ENCODE data around the gene CDYL2.
"Not testable (repeated sequence)": the region's sequence is repeated elsewhere in the genome, so short reads cannot be mapped to it uniquely, and the experiment has no call there.

CDYL2 gene

DNA sequence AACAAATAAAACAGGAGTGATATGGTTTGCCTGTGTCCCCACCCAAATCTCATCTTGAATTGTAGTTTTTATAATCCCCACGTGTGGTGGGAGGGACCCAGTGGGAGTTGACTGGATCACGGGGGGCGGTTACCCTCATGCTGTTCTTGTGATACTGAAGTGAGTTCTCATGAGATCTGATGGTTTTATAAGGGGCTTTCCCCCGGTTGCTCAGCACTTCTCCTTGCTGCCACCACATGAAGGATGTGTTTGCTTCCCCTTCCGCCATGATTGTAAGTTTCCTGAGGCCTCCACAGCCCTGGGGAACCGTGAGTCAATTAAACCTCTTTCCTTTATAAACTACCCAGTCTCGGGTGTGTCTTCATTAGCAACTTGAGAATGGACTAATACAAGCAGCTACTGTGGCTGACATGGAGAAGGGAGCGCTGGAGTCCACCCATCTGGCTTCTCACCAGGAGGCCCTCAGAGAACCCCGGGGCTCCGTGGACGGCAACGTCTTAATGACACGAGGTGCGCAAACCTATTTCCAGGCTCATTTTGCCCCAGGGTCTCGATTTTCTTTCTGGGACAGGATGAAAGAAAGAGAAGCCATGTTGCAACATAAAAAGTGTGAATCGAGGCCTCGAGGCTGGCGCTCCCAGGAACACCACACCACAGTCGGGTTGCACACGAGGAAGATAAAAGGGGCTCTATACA, 134.1 kb downstream of the CDYL2 start:
- DNase-seq (ENCODE audit: low spot score), result no peak

GRCh38 chr16:80669673-80670072, 134.7 kb downstream of the CDYL2 start:
- DNase-seq (ENCODE audit: low spot score), result no peak

DNA sequence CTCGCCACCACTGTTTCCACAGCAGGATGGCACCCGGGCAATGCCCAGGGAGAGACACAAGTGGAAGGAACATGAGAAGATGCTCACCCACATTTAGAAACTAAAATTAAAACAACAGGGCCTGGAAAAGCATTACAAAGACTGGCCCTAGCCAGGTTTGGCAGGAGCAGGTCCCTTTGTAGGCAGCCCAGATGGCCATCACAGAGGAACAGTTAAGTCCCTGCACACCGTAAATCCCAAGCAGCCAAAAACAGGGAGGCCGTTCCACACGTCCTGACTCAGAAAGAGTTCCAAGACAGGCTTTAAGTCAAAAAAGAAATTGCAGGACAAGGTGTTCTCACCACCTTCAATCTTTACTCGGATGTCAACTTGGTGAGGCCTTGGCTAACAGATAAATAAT, 136.5 kb downstream of the CDYL2 start:
- no peak for DNase-seq (ENCODE audit: low spot score)

DNA sequence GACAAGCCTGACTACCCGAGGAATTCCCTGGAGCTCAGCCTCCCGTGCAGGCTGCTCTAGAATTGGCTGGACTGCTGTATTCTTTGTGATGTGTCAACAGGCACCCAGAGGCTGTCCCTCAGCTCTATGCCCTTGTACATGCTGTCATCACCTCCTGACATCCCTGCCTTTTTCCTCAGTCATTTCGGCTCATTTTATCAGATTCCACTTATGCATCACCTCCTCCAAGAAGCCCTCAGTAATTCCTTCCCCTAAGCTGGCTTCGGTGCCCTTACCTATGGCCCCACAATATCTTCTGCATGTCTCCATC, 137.2 kb downstream of the CDYL2 start:
- no peak for DNase-seq (ENCODE audit: low spot score)

DNA sequence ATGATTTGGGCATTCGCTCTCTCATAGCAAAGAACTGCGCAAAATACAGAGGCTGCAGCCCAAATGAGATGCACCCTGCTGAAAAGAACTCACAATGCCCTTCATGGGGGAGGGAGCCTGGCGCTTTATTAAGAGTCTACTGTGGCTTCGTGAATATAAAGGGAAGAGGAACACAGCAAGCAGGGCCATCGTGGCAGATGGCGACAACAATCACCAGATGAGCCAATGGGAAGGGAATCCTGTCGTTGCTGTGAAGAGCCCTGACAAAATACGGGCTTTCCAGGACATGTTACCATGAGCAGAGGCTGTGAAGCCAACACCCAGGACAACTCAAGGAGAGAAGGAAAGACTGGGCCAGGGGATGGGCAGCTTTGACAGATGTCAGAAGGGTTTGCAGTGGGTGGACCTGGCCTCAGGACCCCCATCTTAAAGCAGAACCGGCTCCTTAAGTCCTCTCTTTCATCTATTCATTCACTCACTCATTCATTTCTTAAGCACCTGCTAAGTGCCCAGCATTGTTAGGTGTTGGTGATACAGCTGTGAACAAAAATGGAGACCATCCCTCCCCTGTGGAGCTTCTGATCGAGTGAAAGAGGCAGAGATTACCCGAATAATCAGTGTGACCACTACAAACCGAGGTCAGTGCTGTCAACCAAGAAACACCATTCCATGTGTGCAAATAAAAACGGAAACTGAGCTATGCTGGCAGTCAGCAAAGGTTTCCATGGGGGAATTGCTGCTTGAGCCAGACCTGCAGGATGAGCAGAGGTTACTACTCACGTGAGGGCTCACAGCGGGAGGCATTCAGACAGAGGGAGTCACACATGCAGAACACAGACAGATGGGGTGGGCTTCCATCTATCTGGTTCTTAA, 137.8 kb downstream of the CDYL2 start:
- no peak for DNase-seq (ENCODE audit: low spot score)

- DNase-seq (ENCODE audit: low spot score), result no peak
Measured at GRCh38 chr16:80665356-80665755, 139.0 kb downstream of the CDYL2 start.

- DNase-seq (ENCODE audit: low spot score), result no peak
Measured at GRCh38 chr16:80664786-80665185, 139.6 kb downstream of the CDYL2 start.

DNA sequence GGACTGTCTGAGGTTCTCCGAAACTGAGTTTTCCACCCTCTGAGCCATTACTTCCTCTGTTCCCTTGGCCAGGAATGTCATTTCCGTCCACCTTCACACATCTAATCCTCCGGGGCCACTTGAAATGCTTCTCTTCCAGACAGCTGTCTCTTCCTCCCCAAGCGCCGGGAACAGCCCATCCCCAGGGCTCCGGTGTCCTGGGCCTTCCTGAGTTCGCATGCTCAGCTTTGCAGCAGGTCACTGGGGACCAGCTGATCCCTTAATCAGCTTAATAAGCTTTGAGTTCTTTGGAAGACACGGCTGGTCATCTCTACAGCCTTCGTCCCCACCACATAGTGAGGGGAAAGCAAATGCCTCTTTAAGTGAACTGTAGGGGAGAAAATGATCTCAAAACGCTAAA, 140.2 kb downstream of the CDYL2 start:
- DNase-seq (ENCODE audit: low spot score), result no peak

DNA sequence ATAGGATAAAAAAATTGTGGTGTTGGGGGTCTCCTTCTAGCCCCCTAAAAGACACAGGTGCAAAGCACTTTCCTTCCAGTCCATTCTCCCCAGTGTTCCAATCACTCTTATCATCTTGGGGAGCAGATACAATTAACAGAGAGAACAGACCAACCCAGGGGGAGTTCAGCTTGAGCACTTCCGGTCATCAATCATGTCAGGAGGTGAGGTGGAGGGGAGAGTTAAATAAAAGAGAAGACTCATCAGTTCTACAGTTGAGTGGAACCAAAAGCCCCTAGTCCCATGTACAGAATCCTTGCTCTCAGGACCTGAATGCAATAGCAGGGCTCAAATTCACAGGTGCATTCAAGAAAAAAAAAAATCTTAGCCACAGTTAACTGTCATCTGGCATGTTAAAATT, 141.3 kb downstream of the CDYL2 start:
- DNase-seq (ENCODE audit: low spot score), result no peak

DNA sequence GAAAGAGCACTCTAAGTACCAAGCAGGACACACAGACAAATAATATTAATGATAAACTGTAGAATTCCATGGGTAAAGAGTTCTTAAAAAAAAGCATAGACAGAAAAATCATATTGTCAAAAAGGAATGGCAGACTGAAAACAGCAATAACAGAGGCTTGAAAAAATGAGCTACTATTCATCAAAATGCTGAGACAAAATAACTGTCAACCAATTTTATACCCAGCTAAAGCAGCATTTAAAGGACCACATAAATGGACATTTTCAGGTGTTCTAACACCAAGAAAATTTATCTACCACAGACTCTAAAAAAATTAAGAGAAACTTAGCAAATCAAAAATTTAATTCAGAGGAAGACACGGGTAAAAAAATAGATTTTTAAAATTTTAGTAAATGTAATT, 144.5 kb downstream of the CDYL2 start:
- no peak for DNase-seq (ENCODE audit: low spot score)

DNA sequence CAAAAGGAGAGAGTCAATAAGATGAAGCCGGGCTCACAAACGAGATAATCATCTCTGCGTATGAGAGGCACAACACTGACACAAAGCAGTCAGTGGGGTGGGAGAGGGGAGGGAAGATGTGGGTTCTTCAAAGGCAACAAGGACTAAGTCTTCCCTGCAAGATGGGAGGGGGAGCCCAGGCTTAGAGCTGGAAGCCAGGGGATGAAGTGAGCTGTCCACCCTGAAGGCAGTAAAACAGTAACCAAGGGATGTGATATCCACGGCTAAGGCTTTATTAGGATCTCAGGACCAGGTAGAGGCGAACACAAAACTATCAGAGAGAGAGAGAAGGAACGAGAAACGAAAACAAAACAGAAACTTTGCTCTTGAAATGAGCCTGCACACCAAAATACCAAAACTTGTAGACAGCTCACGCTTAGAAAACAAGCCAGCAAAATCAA, 147.7 kb downstream of the CDYL2 start:
- DNase-seq (ENCODE audit: low spot score), result no peak

DNA sequence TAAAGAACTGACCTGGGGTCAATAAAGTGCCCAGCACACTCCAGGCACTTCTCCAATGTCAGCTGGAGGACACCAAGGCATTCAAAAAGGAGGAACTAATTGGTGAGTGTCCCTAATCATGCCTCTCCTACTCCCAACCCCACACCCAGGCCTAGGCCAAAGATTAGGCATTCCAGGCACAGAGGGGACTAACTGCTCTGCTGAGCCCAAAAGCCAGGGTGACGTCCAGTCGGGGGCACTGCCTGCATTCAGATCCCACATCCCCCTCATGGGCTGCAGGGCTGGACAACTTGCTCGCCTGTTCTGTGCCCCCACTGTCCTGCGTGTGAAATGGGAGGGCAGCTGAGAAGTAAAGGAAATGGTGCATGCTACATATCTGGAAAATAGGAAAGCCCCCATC, 148.2 kb downstream of the CDYL2 start:
- no peak for DNase-seq (ENCODE audit: low spot score)

- no peak for DNase-seq (ENCODE audit: low spot score)
Measured at GRCh38 chr16:80655751-80656150, 148.6 kb downstream of the CDYL2 start.

- no peak for DNase-seq (ENCODE audit: low spot score)
Measured at GRCh38 chr16:80654094-80654862, 150.1 kb downstream of the CDYL2 start.

DNA sequence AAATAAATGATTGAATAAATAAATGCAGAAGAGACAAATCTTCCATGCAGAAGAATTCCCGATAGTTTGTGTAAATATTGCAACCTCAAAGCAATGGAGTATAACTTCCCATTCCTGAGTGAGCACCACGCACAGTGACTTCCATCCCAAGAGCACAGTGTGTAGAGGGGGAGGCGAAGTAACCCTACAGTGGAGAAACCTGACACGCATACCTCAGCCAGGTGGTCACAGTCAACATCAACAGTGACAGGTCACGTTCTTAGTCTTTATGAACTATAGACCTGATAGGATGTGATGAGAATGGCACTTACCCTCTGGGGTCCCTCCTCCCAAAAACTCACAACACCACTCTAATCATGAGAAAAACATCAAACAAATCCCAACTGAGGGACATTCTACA, 152.0 kb downstream of the CDYL2 start:
- no peak for DNase-seq (ENCODE audit: low spot score)

- not testable (repeated sequence) for DNase-seq (ENCODE audit: low spot score)
Measured at GRCh38 chr16:80650281-80650680, 154.1 kb downstream of the CDYL2 start.

GRCh38 chr16:80640316-80640715, 164.1 kb downstream of the CDYL2 start:
- no peak for DNase-seq (ENCODE audit: low spot score)

GRCh38 chr16:80639636-80640035, 164.8 kb downstream of the CDYL2 start:
- no peak for DNase-seq (ENCODE audit: low spot score)

- DNase-seq (ENCODE audit: low spot score), result no peak
Measured at GRCh38 chr16:80637621-80638020, 166.8 kb downstream of the CDYL2 start.

GRCh38 chr16:80631581-80631980, 172.8 kb downstream of the CDYL2 start:
- DNase-seq (ENCODE audit: low spot score), result no peak

GRCh38 chr16:80628254-80628653, 176.1 kb downstream of the CDYL2 start:
- no peak for DNase-seq (ENCODE audit: low spot score)

- no peak for DNase-seq (ENCODE audit: low spot score)
Measured at GRCh38 chr16:80627108-80627507, 177.3 kb downstream of the CDYL2 start.

Measured in SK-N-DZ (cell line).